T-helper 2 cell (primary cell): Measurements from ENCODE around the gene EPN2.
"Not testable (repeated sequence)": the region's sequence is repeated elsewhere in the genome, so short reads cannot be mapped to it uniquely, and the experiment has no call there.

Experiments used
- DNase-seq, 5 experiments: peaks; one replicate each; pipeline versions ENCODE4 v3.0.0 to v3.0.0-alpha.2; 2012 to 2022
- total RNA-seq, 2 donors: gene quantifications; one replicate each; lab custom pipeline; 2026; lab: John Stamatoyannopoulos, UW

Gene EPN2
- 5.3 to 9.4 reads per million in 2 donors for total RNA-seq

- peak in 4 of 5 experiments; percentile 26 to 60 (median 46) for DNase-seq
Observed at GRCh38 chr17:19237139-19237388, at the start of gene EPN2. TSS of gene EPN2 (plus strand) at chr17:19237366. CDS start at chr17:19283120, 45,754 bp downstream.

- DNase-seq, result peak in 1 of 5 experiments; percentile 94
Observed at GRCh38 chr17:19187883-19188869, 49.0 kb upstream of the EPN2 start.

- DNase-seq, result not testable (repeated sequence)
Observed at GRCh38 chr17:19188870-19189708, 48.1 kb upstream of the EPN2 start.

- DNase-seq, result not testable (repeated sequence)
Observed at GRCh38 chr17:19189781-19190405, 47.3 kb upstream of the EPN2 start.

- peak in 2 of 5 experiments; percentile 1 to 24 for DNase-seq
Observed at GRCh38 chr17:19196382-19197204, 40.6 kb upstream of the EPN2 start.

- not testable (repeated sequence) for DNase-seq
Observed at GRCh38 chr17:19202448-19202847, 34.7 kb upstream of the EPN2 start.

GRCh38 chr17:19203429-19203828, 33.7 kb upstream of the EPN2 start:
- not testable (repeated sequence) for DNase-seq

GRCh38 chr17:19215074-19215860, 21.9 kb upstream of the EPN2 start:
- not testable (repeated sequence) for DNase-seq

GRCh38 chr17:19216148-19216926, 20.8 kb upstream of the EPN2 start:
- DNase-seq, result not testable (repeated sequence)

- not testable (repeated sequence) for DNase-seq
Observed at GRCh38 chr17:19218914-19219313, 18.3 kb upstream of the EPN2 start.

GRCh38 chr17:19219384-19219783, 17.8 kb upstream of the EPN2 start:
- not testable (repeated sequence) for DNase-seq

- DNase-seq, result not testable (repeated sequence)
Observed at GRCh38 chr17:19220195-19220594, 17.0 kb upstream of the EPN2 start.

- not testable (repeated sequence) for DNase-seq
Observed at GRCh38 chr17:19226610-19227588, 10.3 kb upstream of the EPN2 start.

- DNase-seq, result not testable (repeated sequence)
Observed at GRCh38 chr17:19234676-19235075, 2.5 kb upstream of the EPN2 start.

- not testable (repeated sequence) for DNase-seq
Observed at GRCh38 chr17:19236351-19237138, 621 bp upstream of the EPN2 start.

GRCh38 chr17:19237389-19238166, 412 bp downstream of the EPN2 start:
- peak; percentile 9 to 35 (median 13) for DNase-seq

- no peak for DNase-seq
Observed at GRCh38 chr17:19238167-19238505, 970 bp downstream of the EPN2 start.
